Measurements from ENCODE around the gene LRP5.

DNA sequence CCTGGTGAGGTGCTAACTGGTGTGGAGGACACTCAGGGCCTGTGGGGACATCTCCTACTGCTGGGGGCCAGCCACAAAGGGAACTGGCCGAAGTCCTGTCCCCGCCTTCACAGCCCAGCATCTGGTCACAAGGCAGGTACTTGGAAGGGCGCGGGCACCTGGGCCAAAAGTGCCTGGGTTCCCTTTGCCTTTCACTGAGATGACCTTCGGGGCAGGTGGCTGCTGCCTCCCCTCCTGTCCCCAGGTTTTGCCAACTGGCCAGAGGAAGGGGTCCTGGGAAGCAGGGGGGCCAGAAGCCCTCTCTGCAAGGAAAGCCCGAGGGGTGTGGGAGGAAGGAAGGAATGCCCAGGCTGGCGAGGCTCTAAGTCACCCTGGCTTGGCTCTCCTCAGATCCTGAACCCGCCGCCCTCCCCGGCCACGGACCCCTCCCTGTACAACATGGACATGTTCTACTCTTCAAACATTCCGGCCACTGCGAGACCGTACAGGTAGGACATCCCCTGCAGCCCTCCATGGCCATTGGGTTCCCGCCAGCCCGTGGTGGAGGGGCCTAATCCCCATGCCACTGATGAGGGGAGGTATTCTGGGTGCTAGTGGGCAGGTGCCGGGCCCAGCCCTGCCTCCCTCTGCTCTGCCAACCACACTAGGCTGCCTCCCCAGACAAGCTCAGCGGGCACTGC lies 133.8 kb downstream of the LRP5 start:
- TF ChIP-seq, protein P1, sequence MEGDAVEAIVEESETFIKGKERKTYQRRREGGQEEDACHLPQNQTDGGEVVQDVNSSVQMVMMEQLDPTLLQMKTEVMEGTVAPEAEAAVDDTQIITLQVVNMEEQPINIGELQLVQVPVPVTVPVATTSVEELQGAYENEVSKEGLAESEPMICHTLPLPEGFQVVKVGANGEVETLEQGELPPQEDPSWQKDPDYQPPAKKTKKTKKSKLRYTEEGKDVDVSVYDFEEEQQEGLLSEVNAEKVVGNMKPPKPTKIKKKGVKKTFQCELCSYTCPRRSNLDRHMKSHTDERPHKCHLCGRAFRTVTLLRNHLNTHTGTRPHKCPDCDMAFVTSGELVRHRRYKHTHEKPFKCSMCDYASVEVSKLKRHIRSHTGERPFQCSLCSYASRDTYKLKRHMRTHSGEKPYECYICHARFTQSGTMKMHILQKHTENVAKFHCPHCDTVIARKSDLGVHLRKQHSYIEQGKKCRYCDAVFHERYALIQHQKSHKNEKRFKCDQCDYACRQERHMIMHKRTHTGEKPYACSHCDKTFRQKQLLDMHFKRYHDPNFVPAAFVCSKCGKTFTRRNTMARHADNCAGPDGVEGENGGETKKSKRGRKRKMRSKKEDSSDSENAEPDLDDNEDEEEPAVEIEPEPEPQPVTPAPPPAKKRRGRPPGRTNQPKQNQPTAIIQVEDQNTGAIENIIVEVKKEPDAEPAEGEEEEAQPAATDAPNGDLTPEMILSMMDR (IDR thresholded peaks at IDR 0.05), result no peak
- no peak for TF ChIP-seq POLR2A (IDR thresholded peaks at IDR 0.05)

Data from ovary (tissue), 3 donors.